ENCODE data around the gene H2BK1. TPM values are rescaled to one million over a fixed set of nuclear protein-coding genes. Genes with fewer than 3 reads are reported as not detected.

The H2BK1 gene
- total and polyA plus RNA-seq, 11 donors, result not detected

GRCh38 chr7:151228024-151228866 is 18.0 kb upstream of the H2BK1 start:
- H3K27me3 ChIP-seq, result no peaks in the 10 kb centered on the region
- 70 to 73% (median 73%) methylated on average over 10 of the region's 10 CpGs for WGBS, 4 donors
- ATAC-seq (no peak), DNase-seq (no peak)
- no peak for TF ChIP-seq CTCF (IDR thresholded peaks at IDR 0.05)
- TF ChIP-seq POLR2A (IDR thresholded peaks at IDR 0.05), result no peak
- H3K4me3 ChIP-seq, result peak overlapping the region in 11 of 12 donors; percentile 52 to 99 (median 89)
- peaks cover 3 to 45% (median 32%) of the 10 kb centered on the region in 12 donors for H3K4me1 ChIP-seq
- H3K9me3 ChIP-seq, result no peaks in the 10 kb centered on the region
- peaks cover 0 to 24% (median 18%) of the 10 kb centered on the region in 9 donors for H3K36me3 ChIP-seq
- intact Hi-C loops (cut with DNase I), result loop anchor here in 1 of 10 donors (10.0 kb wide), 1 partner anchor 173 kb away; the partner anchor contains the start of genes CDK5 and SLC4A2
- H3K27ac ChIP-seq, result peak overlapping the region in 11 of 12 donors; percentile 69 to 87 (median 81)

- DNase-seq (peak; percentile 98 to 99 (median 99)), ATAC-seq (peak; percentile 99 to 100 (median 99))
- H3K27ac ChIP-seq, result peak within 1 kb of the TSS in 11 of 12 donors; percentile 69 to 87 (median 81)
- intact Hi-C loops (cut with DNase I), result loop anchor here in 1 of 10 donors (10.0 kb wide), 1 partner anchor 172 kb away; the partner anchor contains the start of genes CDK5 and SLC4A2
- peaks cover 3 to 39% (median 27%) of the 10 kb centered on the region in 12 donors for H3K4me1 ChIP-seq
- TF ChIP-seq POLR2A (IDR thresholded peaks at IDR 0.05) (no peak), CTCF (IDR thresholded peaks at IDR 0.05) (peak in 1 of 12 donors; percentile 10)
- H3K36me3 ChIP-seq, result peaks cover 0 to 35% (median 29%) of the 10 kb centered on the region in 9 donors
- 0 to 1% (median 1%) methylated on average over 54 to 68 of the region's 68 CpGs for WGBS, 4 donors
- peak within 1 kb of the TSS; percentile 76 to 99 (median 89) for H3K4me3 ChIP-seq
- no peaks in the 10 kb centered on the region for H3K9me3 ChIP-seq
- H3K27me3 ChIP-seq, result no peaks in the 10 kb centered on the region
Observed at GRCh38 chr7:151226875-151227782, 16.8 kb upstream of the H2BK1 start, which contains the start of gene ABCF2. Gene ABCF2 (minus strand): TSS chr7:151227205. CDS start chr7:151226458, 747 bp downstream.

- no peak for TF ChIP-seq POLR2A (IDR thresholded peaks at IDR 0.05)
- no peak for TF ChIP-seq CTCF (IDR thresholded peaks at IDR 0.05)
- 1 to 2% (median 1%) methylated on average over 15 of the region's 15 CpGs for whole genome bisulfite sequencing, 4 donors
- no peaks in the 10 kb centered on the region for H3K27me3 ChIP-seq
- peak overlapping the region in 11 of 12 donors; percentile 23 to 87 (median 79) for H3K27ac ChIP-seq
- peaks cover 3 to 35% (median 22%) of the 10 kb centered on the region in 12 donors for H3K4me1 ChIP-seq
- intact Hi-C loops (cut with DNase I), result loop anchor here in 1 of 10 donors (10.0 kb wide), 1 partner anchor 172 kb away; the partner anchor contains the start of genes CDK5 and SLC4A2
- DNase-seq (no peak), ATAC-seq (peak in 3 of 4 donors; percentile 0 to 5 (median 2))
- H3K9me3 ChIP-seq, result no peaks in the 10 kb centered on the region
- H3K4me3 ChIP-seq, result peak overlapping the region; percentile 76 to 99 (median 89)
- H3K36me3 ChIP-seq, result peaks cover 0 to 41% (median 35%) of the 10 kb centered on the region in 9 donors
Observed at GRCh38 chr7:151226560-151226874, 16.2 kb upstream of the H2BK1 start.

Measured in heart left ventricle (tissue), 16 donors.